NOMO-1 treated with DMSO at 0.1 percent for 48 hours (cell line): ENCODE results near the gene CDH2.

Source experiments
- DNase-seq: peaks from one replicate; lab custom pipeline; 2025; ENCODE audit not compliant: unreplicated experiment; lab: John Stamatoyannopoulos, UW

Gene CDH2

DNA sequence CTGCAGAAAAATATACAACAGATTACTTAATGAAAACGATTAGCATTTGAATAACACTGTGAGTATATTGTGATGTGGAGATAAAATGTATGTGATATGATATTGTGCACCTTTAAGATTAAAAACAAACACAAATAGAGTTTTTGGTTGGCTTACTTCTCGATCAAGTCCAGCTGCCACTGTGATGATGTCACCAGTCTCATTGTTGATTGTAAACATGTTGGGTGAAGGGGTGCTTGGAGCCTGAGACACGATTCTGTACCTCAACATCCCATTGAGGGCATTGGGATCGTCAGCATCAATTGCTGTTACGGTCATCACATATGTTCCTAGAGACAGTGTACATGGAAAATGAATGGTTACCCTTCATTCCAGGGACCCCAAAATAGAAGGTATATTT is 174.1 kb downstream of the CDH2 start:
- DNase-seq, result no peak

DNA sequence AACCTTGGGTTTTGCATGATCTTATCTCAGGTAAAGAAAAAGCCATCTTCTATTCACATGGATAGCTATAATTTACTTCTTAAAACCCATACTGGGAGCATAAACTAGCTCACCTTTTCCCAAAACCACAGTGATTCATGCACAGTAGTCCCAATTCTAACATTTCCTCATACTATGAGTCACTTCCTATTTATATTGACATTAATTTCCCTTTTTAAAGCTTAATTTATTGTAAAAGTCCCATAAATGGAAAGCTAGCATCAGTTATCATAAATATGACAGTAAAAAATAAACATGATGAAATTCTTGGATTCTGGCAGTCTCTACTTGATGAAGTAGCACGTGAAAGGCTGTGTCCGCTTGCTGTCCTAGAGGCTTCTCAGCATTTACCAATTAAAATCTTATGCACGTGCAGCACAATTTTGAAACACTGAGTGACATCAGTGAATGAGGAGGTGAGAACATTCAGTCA is 180.1 kb downstream of the CDH2 start:
- no peak for DNase-seq

DNA sequence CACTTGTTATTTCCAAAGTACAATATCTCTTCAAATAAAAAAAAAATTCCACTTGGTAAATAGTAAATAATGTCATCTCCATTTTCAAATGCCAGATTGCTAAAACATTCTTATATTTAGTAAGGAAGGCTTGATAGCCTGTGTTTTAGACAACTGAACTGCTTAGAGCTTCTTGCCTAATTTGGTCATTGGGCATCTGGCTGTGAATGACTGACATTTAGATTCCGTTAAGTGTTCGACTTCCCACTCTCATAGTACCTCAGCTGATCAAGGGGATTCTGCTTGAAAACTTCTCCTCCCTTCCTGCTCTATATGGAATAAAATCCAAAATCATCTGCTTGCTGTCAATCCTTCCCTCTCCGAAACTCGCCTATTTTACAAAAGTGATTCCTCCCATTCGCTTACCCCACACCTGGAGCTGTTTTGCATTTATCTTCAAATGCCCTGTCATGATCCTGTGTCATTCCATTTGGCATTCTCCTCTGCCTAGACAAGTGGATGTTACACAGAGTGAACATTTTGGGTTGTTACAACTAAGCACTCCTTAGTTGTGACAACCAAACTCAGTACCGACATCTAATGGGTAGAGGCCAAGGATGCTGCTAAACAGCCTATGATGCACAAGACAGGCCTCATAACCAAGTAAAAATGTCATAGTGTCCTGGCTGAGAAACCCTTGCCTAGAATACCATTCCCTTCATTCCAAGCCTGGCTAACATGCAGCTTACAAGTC is 181.0 kb downstream of the CDH2 start:
- DNase-seq, result no peak

DNA sequence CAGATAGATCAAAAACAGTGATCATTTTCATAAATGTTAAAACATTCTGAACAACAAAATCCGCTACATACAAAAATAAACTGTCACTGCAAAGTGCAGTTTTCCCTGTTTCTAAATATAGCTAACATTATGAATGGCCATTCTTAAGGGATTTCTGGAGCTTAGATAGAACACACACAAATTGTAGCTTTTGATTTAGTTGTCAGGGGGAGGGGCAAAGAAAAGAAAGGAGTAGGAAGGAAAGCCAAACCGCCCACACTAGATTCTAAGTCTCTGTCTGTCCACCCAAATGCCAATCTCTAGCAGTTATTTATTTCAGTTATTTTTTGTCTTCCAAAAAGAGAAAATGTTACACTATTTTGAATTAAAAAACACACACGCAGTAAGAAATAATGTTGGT is 182.4 kb downstream of the CDH2 start:
- DNase-seq, result no peak

DNA sequence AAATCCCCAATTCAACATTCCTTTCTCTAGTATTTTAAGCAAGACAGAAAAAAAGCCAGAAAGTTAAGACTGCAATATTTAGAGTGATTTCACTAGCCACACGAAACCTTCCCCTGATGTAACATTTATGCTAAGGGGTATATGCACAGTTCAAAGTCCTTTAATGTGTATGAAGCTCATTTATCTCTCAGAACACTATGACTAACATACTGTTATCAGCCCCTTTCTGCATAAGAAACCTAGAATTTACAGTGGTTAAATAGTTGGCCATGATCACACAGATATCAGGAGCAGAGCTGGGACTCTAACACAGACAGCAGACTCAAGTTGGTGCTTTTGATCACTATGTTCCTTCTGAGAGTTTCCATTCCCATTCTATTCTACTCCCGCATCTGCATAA is 185.5 kb downstream of the CDH2 start:
- no peak for DNase-seq

DNA sequence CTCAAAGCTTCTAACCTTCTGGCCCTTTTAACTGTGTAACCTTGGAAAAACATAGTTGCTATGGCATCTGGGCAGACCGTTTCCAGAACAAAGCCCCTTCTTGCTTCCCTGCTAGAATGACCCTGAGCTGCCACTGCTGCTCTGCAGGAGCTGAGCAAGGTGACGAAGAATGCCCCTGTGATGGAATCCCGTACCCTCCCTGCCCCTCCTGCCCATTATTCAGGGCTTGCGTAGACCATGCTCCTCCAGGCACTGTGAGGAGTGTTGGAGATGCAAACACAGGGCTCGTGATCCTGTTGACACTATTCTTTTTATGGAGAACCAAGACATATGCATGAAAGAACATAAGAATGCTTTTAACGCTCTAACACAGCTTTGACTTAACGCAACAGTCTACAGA is 191.1 kb downstream of the CDH2 start:
- DNase-seq, result no peak

DNA sequence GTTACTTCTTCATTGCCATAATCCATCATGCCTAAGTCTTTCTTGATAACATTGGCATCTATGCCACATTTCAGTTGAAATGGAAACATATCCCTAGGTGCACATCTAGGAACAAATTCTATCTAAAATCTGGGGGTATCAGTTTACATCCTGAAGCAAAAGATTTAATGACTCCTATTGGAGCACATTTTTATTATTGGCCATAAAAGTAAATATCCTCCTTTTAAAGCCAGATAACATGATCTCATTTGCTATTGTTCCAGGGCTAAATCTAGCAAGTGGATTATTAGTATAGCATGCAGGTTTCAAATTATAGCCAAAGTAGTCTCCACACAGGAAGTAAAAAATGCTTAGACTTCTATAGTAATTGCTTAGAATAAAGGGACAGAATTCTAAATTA is 193.2 kb downstream of the CDH2 start:
- DNase-seq, result no peak

DNA sequence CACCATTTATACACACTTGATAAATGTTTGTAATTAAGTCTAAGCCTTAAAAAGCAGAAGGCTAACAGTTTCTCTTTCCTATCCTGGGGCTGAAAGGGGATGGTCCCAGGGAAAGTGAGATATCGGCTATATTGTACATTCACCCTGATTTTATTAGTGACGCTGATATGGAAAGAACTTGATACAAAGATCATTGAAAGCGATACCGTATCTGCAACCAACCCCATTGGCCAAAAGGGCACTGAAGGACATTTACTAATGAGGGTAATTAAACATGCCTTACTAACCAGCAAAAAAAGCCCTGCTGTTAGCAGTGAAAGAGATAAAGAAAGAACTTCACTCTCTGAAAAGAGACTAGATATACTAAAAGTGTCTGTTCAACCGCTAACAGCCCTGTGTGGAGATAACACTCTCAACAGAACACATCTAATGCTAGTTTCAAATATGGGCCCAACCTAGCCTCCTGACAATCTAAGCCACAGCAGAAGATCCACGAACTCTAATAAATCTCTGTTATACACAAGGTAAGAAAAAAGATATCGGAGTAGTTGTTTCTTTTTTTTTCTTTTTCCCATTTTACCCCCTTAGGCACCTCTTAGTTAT is 200.0 kb downstream of the CDH2 start:
- no peak for DNase-seq

DNA sequence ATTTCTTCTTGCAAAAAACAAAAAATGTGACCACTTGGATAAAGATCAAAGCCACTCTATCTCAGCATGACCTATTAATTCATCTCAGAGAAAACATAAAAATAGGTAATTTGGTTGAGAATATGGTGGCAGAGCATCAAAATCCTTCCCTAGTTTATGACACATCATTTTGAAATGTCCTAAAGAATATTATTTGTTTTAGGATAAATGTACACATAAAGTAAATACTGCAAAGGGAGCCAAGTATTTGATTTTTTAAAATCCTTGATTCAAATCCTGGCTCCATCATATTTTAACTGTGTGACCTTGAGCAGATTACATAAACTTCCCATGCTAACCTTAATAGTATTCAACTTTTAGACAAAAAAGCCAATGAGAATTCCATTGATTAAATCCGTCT is 206.6 kb downstream of the CDH2 start:
- DNase-seq, result no peak

DNA sequence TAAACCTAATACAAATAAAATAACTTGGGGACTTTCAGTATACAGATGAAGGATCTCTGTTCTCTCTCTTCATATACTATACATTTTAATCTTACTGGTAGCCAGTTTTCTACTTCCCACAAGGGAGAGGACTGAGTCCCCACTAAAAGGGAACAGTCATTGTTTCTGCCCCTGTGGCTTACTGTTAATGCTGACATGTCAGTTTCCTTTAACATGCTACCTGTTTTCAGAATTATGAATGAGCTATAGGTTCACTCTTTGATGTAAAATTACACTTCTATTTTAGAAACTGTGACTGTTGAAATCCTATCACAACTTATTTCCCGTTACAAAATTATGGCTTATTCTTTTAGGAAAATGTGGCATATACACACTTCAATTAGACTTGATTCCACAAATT is 207.7 kb downstream of the CDH2 start:
- DNase-seq, result no peak

DNA sequence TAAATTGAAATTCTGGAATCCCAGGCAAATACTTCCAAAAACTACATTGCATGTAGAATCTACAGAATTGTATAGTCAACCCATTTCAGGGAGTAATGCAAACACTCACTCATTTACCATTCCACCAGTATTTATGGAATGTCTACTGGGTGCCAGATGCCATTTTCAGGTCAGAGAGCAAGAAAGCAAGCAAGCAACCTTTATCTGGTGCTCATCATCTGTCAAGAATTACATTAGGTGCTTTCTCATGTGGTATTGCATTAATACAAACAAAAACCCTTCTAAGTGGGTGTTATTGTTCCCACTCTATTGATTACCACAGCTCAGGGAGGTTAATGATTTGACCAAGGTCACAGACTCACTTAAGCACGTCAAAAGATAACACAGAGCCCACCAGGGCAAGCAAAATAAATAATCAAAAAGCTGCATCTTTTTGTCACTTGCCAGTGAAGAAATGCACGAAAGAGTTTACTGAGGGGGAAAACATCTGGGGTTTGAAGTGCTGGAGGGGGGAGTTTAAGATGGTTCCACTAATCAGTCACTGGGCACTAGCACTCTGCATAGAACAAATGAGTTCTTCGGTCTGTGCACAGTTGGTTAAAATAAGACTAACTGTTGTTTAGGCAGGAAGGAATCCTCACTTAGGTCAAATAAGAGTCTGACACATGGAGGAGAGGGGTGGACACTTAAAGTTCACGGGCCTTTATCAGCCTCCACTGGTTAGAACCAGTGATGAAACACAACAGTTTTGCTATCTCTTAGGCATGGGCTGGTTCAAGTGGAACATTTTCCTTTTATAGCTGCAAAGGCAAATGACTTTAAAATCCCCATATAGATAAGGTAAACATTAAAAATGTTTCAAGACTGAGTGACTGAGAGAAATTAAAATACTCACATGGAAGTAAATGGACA is 208.8 kb downstream of the CDH2 start:
- DNase-seq, result no peak

DNA sequence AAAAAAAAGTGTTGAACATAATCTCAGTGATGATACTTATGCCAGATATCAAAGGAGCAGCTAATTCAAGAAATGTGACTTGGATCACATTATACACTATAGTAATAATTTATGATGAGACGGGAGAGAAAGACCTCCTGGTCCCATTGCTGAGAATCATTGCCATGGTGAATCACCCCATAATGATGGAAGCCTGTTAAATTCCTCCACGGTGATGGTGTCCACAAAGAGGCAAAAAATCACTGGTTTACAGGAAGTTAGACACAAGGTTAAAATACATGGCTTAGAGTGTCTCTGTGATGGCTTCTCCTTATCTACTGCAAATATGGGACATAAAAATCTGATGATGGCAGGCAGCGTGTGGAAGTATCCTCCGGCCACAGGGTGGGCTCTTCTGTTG is 210.0 kb downstream of the CDH2 start:
- DNase-seq, result no peak

DNA sequence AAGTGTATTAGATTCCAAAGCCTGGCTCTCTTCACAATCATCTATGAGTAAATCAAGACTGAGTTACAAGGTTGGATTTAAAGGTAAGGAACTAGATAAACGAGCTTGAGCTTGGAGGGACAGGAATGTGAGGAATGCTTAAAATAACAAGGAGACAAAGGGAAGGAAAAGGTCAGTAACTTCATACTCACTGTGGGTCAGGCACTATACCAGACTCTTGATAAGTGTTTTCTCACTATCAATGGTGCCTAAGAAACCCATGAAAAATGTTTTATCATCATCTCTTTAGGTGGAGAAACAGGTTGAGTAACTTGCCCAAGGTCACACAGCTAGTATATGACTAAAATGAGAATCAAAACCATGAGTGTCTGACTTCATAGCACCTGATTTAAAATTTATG is 212.1 kb downstream of the CDH2 start:
- DNase-seq, result no peak

DNA sequence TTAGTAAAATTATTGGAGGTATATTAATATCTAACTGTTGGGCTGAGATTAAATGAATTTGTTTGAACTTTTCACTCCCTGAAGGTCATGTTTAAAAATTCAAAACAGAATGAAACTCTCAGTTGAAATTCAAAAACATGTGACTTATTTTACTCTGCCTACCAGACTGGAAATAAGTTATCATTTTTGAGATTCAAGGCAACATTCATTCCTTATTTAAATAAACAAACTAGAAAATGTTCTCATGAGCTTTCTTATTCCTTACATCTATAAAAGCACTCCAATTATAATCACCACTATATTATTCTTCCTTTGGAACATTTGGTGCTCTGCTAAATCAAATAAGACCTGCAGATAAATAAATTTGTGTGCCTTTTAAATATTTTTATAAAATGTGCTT is 217.8 kb downstream of the CDH2 start:
- DNase-seq, result no peak

DNA sequence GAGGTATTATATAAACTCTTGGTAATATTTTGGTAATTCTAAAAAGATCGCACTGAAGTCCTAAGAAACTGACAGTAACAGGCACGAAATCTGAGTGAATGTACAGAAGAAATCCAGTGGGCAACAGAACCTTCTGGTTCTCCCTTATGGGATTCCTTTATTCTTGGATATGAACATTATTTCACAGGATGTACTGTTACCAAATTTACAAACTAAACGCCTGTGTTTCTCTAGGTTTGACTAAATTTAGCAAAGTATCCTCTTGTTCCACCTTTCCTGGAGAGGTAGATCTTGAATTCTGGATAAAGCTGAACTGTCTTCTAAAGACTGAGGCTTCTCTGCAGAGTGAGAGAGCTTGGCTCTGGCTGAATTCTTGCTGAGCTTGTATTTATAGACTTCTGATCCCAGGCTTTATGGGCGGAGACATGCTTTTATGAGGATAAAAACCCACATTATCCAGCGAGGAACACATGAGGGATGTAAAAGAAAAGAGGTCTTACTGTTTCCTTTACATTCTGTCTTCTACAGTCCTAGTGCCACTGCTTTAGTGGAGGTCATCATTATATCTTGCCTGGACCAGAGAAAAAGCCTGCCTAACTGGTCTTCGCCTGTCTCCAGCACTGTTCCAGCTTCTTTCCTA is 220.8 kb downstream of the CDH2 start:
- no peak for DNase-seq

DNA sequence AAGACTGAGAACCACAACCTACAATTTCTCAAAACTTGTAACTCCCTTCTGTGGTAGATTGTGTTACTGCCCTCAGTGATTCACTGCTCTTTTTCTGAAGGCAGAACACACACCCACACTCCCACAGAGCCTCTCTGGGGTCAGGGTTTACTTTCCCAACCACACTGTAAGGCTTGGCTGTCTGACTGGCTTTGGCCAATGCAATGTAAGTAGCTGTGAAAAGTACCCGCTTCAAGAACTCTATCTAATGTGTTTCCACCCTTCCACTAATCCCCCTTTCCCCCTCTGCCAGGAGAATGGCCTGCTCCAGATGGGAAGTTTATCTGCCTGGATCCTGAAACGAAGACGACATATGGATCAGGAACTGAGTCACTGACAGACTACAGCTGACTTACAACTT is 222.7 kb downstream of the CDH2 start:
- no peak for DNase-seq

DNA sequence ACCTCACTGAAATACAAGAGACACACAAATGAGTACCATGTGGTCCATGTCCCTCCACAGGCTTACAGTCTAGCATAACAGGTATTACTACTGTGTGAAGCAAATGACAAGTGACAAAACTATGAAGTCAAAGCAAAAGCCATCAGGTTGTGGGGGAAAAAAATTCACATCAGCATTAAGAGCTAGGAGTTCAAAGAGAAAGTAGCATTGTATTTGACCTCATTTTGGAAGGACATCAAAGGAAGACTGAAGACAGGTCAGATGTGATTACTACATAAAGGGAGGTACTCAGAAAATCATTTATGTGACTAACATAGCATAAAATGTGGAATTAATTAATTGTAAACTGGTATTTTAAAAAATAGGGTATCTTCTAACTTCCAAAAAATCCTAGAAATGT is 224.2 kb downstream of the CDH2 start:
- DNase-seq, result no peak

DNA sequence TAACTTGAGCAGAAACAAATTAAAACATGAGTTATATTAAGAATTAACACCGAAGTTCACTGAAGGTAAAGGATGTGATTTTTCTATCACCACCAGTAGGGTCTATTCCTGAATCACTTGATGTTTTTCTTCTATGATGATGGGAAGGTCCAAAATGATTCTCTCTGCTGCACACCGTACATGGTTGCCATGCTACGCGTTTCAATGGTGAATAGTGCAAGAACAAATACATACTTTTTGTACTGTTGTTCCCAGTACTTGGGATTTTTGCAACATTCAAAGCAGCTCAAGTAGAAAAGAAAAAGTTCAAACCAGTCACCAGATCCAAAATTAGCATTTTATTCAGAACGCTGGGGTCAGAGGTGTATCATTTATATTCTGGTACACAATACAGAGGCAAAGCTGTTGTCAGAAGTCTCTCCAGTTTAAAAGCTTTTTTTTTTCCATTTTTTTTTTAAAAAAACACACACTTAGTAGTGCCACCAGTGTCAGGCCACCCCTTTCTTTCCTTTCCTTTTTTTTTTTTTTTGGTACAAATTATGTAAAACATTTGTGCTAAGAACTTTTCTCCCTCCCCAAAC is 226.2 kb downstream of the CDH2 start:
- no peak for DNase-seq

DNA sequence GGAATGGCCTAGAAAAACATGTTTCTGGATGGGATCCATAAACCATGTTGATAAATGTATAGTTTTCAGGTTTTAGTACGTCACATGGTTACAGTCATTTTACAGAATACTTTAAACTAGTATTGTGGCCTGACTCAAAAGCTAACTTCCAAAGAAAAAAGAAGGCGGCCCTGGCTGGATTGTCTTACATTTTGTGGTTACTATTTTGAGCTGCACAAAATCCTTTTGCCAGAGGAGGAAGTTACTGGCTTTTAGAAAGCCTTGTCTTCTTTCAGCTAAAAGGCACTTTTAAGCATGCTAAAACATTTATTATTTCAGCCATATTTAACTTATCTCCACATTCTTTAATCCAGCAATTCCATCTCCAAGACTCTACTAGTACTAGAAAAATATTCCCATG is 227.9 kb downstream of the CDH2 start:
- no peak for DNase-seq

DNA sequence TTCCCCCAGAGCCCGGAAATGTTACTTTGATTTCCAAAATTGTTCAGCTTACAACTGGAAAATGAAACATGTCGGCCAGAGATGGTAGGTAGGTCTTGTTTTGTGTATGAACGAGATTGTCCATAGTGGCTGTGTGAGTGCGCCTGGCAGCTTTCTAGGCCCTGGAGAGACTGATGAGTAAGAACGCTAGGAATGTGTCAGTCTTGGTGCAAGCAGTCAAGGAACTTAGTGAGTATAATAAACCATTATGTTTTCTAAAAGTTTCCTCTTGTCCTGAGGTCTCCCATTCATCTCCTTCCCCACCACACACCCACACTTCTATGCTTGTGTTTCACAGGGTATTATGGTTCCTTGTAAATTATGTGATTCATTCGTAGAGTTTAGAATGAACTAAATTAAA is 234.2 kb downstream of the CDH2 start:
- DNase-seq, result no peak

DNA sequence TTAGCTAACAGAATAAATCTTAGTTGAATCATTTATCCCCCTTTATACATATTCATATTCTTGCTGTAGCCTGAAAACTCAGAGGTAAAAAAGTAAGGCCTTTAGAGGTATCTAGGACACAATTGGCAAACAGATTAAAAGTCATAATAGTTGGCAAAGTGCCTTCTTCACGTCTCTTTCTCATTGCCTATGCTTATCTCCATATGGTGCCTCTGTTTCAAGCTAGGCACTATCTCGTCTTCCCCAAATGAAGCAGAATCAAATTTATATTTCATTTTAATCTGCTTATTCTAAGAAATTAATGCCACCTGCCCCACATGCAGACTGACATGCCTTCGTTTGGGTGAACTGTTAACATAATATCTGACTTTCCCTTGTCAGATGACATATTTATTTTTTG is 245.4 kb downstream of the CDH2 start:
- no peak for DNase-seq
